HG02642 (cell line): Measurements from ENCODE around the gene PHOX2A.
"Not testable (repeated sequence)": the region's sequence is repeated elsewhere in the genome, so short reads cannot be mapped to it uniquely, and the experiment has no call there.

Source experiments
- ATAC-seq: cut with Tn5 transposase; IDR thresholded peaks from one replicate; pipeline ENCODE4 v1.9.1; 2021; ENCODE audit warnings: mild to moderate bottlenecking; ENCODE audit not compliant: unreplicated experiment, poor library complexity

PHOX2A gene

GRCh38 chr11:72224564-72225410, 19.2 kb downstream of the PHOX2A start, which contains the start of gene INPPL1:
INPPL1 (plus strand) TSS chr11:72224767; CDS start chr11:72224985, 218 bp downstream.
- ATAC-seq: no peak

- peak; percentile 65 for ATAC-seq
These were observed 20.1 kb downstream of the PHOX2A start for GRCh38 chr11:72223615-72224563.

GRCh38 chr11:72222907-72223614, 20.9 kb downstream of the PHOX2A start:
- ATAC-seq: peak; percentile 77

- no peak for ATAC-seq
These were observed 21.7 kb downstream of the PHOX2A start for GRCh38 chr11:72222106-72222891.

GRCh38 chr11:72221386-72222075, 22.4 kb downstream of the PHOX2A start:
- no peak for ATAC-seq

GRCh38 chr11:72220696-72221363, 23.1 kb downstream of the PHOX2A start:
- ATAC-seq: no peak

GRCh38 chr11:72218251-72218745, 25.7 kb downstream of the PHOX2A start:
- ATAC-seq: no peak

GRCh38 chr11:72217841-72218240, 26.1 kb downstream of the PHOX2A start:
- no peak for ATAC-seq

GRCh38 chr11:72216638-72217037, 27.3 kb downstream of the PHOX2A start, which contains the start of gene FOLR2:
FOLR2 (plus strand) TSS chr11:72216794; CDS start chr11:72218585, 1,791 bp downstream.
- ATAC-seq: no peak

GRCh38 chr11:72209101-72209500, 34.9 kb downstream of the PHOX2A start:
- no peak for ATAC-seq

- no peak for ATAC-seq
These were observed 35.7 kb downstream of the PHOX2A start for GRCh38 chr11:72208281-72208680.

- not testable (repeated sequence) for ATAC-seq
These were observed 37.2 kb downstream of the PHOX2A start for GRCh38 chr11:72206794-72207193.

GRCh38 chr11:72204886-72205285, 39.1 kb downstream of the PHOX2A start:
- ATAC-seq: no peak

GRCh38 chr11:72203163-72203562, 40.8 kb downstream of the PHOX2A start:
- no peak for ATAC-seq

- ATAC-seq: no peak
These were observed 41.4 kb downstream of the PHOX2A start for GRCh38 chr11:72202571-72202970.

GRCh38 chr11:72201445-72201844, 42.5 kb downstream of the PHOX2A start:
- not testable (repeated sequence) for ATAC-seq

GRCh38 chr11:72195518-72196270, 48.3 kb downstream of the PHOX2A start:
- no peak for ATAC-seq
